Calu3 (cell line): Measurements from ENCODE around the gene LMO4. TPM values are rescaled to one million over a fixed set of nuclear protein-coding genes. Genes with fewer than 3 reads are reported as not detected.

Source experiments
- BruUV-seq: library from RNA; stranded (reverse); fragments of 400-500 nt; replicated peaks from 2 replicates; lab custom pipeline; 2021; lab: Mats Ljungman, UMichigan
- CTCF ChIA-PET: fragments of 300-600 bp; sonication (Branson Sonifier 250); formaldehyde crosslinking; loops from one replicate; lab custom pipeline; 2022; ENCODE audit warnings: antibody characterized with exemption; lab: Charles Lee
- DNase-seq: peaks from one replicate; pipeline ENCODE4 v3.0.0; 2022
- H3K27ac Mint-ChIP-seq: one replicate; pipeline ENCODE4 v1.8.0; 2022; ENCODE audit warnings: mixed read lengths; ENCODE audit not compliant: unreplicated experiment
- H3K27me3 Mint-ChIP-seq: one replicate; pipeline ENCODE4 v1.8.0; 2022; ENCODE audit warnings: mixed read lengths; ENCODE audit not compliant: unreplicated experiment
- H3K36me3 Mint-ChIP-seq: one replicate; pipeline ENCODE4 v1.8.0; 2022; ENCODE audit warnings: mild to moderate bottlenecking, moderate library complexity, mixed read lengths; ENCODE audit not compliant: insufficient read depth, unreplicated experiment
- H3K4me1 Mint-ChIP-seq: one replicate; pipeline ENCODE4 v1.8.0; 2022; ENCODE audit warnings: mild to moderate bottlenecking, low read depth, mixed read lengths; ENCODE audit not compliant: unreplicated experiment
- H3K4me3 Mint-ChIP-seq: one replicate; pipeline ENCODE4 v1.8.0; 2022; ENCODE audit warnings: mild to moderate bottlenecking, low read depth, moderate library complexity, mixed read lengths; ENCODE audit not compliant: unreplicated experiment
- H3K9me3 Mint-ChIP-seq: one replicate; pipeline ENCODE4 v1.8.0; 2022; ENCODE audit warnings: low read depth, mixed read lengths; ENCODE audit not compliant: unreplicated experiment
- CTCF ChIP-seq: fragments of 200-600 bp; IDR thresholded peaks from one replicate; pipeline ENCODE4 v1.8.0; 2022; ENCODE audit warnings: antibody characterized with exemption; ENCODE audit not compliant: unreplicated experiment
- intact Hi-C: fragments of 100-400 bp; cut with micrococcal nuclease; formaldehyde crosslinking; loops from one replicate; pipeline ENCODE4 v1.10.0; 2022; ENCODE audit not compliant: unreplicated experiment
- total RNA-seq: library from RNA; stranded (reverse); gene quantifications from 2 replicates; pipeline ENCODE4 v1.2.3, GENCODE V29; 2022

Gene LMO4
- total RNA-seq, 1 experiment from 2014 or later = 95.0 TPM

GRCh38 chr1:87329051-87329525, 408 bp downstream of the LMO4 start:
- Mint-ChIP-seq H3K27ac (peak overlapping the region; percentile 90), H3K4me3 (peak overlapping the region; percentile 94), H3K27me3 (no peaks in the 10 kb centered on the region), H3K4me1 (peaks cover 20% of the 10 kb centered on the region), H3K9me3 (no peaks in the 10 kb centered on the region), H3K36me3 (peaks cover 67% of the 10 kb centered on the region)
- DNase-seq = peak; percentile 37
- CTCF ChIA-PET = interaction anchor here (0.5 to 0.9 kb wide), 10 partner anchors 64 to 900 kb away, joined by 3 to 7 read pairs (median 4); no protein-coding TSS in a partner anchor
- intact Hi-C loops = loop anchor here (5.0 to 10.0 kb wide), 4 partner anchors 177 to 848 kb away; no protein-coding TSS in a partner anchor
- TF ChIP-seq CTCF = no peak
- BruUV-seq = no TSS peak

- peaks cover 20% of the 10 kb centered on the region for H3K4me1 Mint-ChIP-seq
- BruUV-seq = TSS peak; percentile 38
- H3K27me3 Mint-ChIP-seq = no peaks in the 10 kb centered on the region
- CTCF ChIA-PET = interaction anchor here (0.6 to 0.7 kb wide), 6 partner anchors 64 to 899 kb away, joined by 3 to 7 read pairs (median 4); no protein-coding TSS in a partner anchor
- H3K27ac Mint-ChIP-seq = peak overlapping the region; percentile 90
- no peaks in the 10 kb centered on the region for H3K9me3 Mint-ChIP-seq
- H3K4me3 Mint-ChIP-seq = peak overlapping the region; percentile 94
- no peak for TF ChIP-seq CTCF
- intact Hi-C loops = loop anchor here (2.0 to 10.0 kb wide), 6 partner anchors 63 to 848 kb away; no protein-coding TSS in a partner anchor
- no peak for DNase-seq
- peaks cover 72% of the 10 kb centered on the region for H3K36me3 Mint-ChIP-seq
Measured at GRCh38 chr1:87329526-87330056, 911 bp downstream of the LMO4 start.

GRCh38 chr1:87330057-87330884, 1.6 kb downstream of the LMO4 start:
- Mint-ChIP-seq H3K27ac (peak overlapping the region; percentile 90), H3K9me3 (no peaks in the 10 kb centered on the region), H3K27me3 (no peaks in the 10 kb centered on the region), H3K4me3 (peak overlapping the region; percentile 94), H3K4me1 (peaks cover 20% of the 10 kb centered on the region), H3K36me3 (peaks cover 78% of the 10 kb centered on the region)
- intact Hi-C loops = loop anchor here (2.0 to 5.0 kb wide), 2 partner anchors 63 to 467 kb away; no protein-coding TSS in a partner anchor
- no peak for TF ChIP-seq CTCF
- BruUV-seq = no TSS peak
- DNase-seq = no peak
- CTCF ChIA-PET = interaction anchor here (0.6 to 0.7 kb wide), 8 partner anchors 108 to 898 kb away, joined by 3 to 11 read pairs (median 4); no protein-coding TSS in a partner anchor

GRCh38 chr1:87330885-87331364, 2.2 kb downstream of the LMO4 start:
- no TSS peak for BruUV-seq
- Mint-ChIP-seq H3K36me3 (peaks cover 85% of the 10 kb centered on the region), H3K27ac (peak overlapping the region; percentile 90), H3K4me1 (peaks cover 14% of the 10 kb centered on the region), H3K4me3 (peak overlapping the region; percentile 94), H3K9me3 (no peaks in the 10 kb centered on the region), H3K27me3 (no peaks in the 10 kb centered on the region)
- CTCF ChIA-PET = interaction anchor here (0.6 to 0.7 kb wide), 3 partner anchors 108 to 848 kb away, joined by 3 to 11 read pairs (median 5); no protein-coding TSS in a partner anchor
- DNase-seq = no peak
- intact Hi-C loops = loop anchor here (2.0 to 5.0 kb wide), 2 partner anchors 62 to 466 kb away; no protein-coding TSS in a partner anchor
- TF ChIP-seq CTCF = no peak
